NOMO-1 treated with dmso at 0.1 percent for 144 hours (cell line): ENCODE results near the gene FAM13A.
A peak's percentile ranks its signal among the peaks of the same experiment; 100 is the strongest.

Experiments used
- DNase-seq: peaks from one replicate; lab custom pipeline; 2025; ENCODE audit not compliant: unreplicated experiment; lab: John Stamatoyannopoulos, UW

FAM13A gene

DNA sequence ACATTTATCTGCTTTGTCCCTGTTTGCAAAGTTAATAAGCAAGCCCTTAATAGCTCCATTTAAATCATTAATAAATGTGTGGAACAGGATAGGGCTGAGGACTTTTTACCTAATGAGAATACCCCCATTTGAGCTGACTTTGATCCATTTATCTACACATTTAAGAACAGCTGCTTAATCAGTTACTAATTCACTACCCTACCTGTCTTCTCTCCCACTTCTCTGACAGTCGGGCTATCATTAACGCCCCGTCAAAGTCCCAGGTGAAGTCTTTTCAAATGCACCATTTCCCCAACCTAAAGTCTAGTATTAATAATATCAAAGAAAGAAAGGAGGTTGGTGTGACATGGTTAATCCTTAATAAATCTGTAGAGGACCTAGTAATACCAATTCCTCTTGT, 302.2 kb downstream of the FAM13A start:
- DNase-seq = no peak

DNA sequence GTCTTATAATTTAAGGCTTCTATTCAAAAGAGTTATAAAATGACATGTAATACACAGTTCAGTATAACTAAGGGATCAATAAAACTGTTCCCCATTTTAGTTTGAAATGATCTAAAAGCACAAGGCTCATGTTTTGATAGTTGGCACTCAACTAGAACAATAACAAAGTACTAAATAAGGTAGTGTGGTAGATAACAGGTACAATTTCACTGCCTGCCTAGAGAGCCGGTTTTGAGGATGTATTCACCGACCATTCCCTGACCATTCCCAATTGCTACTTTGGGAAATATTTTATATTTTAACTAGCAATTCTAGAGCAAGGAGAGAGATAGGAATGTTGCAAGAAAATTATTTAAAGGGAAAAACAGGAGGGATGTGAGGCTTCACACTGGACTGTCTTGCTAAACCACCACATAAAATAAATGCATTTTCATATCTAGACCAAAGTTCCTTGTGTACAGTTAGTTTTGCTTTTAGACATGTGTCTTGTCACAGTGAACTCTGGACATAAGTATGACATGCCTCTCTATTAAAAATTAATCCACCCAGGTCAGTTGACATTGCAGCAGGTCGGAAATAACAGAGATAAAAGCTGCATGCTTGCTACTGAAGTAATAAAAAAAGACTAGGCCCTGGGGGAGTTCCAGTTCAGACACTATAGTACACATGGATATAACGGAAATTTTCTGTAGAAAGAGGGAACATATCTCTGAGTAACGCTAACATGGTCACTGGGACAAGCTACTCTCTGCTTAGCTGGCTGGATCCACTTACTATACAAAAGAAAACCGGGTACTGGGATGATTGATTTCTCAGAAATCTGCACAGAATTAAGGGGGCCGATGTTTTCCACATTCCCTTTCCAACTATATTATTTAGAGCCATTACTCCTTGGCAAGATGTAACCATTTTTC, 303.1 kb downstream of the FAM13A start:
- DNase-seq = no peak

DNA sequence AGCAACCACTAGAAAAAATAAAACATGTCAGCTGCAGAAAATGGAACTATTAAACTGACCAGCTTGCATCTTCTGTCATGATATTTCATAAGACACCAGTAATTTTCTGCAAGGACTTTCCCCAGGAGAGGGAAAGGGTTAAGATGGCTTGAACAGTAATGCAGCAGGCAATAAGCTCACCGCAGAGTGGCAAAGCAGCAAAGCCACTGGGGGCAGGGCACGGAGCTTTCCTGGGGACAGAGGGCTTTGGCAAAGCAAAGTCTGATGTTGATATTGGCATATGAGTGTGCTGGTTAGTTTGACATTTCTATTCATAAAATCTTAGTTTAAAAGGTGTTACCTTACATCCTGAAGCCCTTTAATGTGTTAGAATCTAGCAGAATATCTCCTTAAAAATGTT, 304.2 kb downstream of the FAM13A start:
- no peak for DNase-seq

DNA sequence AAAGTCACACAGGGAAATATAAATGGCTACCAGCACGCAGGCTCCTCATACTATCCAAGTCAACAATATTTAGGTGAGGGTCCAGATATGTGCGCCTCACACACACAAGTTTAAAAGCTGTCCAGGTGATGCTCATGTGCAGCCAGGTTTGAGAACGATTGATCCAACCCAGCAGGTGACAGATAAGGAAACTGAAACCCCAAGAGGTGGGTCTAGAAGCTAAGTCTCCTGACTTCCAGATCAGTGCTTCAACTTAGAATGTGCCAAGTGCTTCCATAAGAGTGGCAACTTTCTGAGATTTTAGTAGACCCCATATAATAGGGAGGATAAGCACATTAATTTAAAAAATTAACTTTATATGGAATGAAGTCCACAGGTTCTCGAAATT, 304.9 kb downstream of the FAM13A start:
- no peak for DNase-seq

DNA sequence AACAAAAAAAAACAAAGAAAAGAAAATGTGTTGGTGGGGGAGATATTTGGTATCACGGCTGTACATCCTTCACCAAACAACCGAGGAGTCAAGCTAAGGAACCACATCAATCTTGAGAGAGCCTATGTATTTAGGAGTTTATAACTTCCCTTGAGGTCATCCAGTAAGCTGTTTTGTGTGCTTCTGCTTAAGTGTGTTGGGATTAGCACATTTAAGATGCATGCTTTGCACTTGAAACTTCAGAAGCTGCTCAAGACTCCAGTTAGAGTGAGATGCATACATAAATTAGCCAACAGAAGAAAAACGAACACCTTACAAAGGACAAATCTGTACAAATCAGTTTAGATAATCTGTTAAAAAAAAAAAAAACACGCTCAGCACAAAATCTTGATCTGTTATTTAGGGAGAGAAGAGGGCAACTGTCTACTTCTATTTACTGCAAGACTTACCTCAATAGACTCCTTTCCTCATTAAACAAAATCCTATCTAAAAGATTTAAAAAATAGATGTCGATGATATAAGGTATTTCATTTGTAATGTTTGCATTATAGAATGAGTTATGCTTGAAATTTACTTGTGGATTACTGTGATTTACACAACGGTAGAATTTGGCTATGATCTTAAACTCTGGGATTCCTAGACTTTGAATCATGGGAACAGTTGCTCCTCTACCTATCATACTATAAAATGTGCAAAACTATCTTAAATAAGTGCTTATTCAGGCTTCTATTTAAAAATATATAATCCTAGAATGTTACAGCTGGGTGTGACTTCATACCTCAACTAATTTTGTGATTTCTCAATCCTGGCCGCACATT, 305.5 kb downstream of the FAM13A start:
- no peak for DNase-seq

DNA sequence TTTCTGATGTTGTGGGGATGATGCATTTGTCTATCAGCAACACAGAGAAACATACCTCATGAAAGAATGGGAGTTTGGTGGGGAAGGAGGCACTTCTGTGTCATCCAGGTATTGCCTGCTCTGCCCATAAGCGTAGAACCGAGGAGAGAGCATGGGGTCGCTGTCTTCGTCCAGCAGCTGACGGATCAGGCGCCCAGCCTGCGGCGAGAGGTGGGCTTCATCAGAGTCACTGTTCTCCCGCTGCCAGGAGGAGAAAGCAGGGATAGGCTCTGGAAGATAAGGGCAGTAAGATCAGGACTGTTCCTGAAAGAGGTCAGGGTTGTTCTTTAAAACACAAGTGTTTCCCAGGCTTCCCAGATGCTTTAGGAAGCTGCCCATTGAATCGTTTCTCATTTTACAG, 306.6 kb downstream of the FAM13A start:
- no peak for DNase-seq

DNA sequence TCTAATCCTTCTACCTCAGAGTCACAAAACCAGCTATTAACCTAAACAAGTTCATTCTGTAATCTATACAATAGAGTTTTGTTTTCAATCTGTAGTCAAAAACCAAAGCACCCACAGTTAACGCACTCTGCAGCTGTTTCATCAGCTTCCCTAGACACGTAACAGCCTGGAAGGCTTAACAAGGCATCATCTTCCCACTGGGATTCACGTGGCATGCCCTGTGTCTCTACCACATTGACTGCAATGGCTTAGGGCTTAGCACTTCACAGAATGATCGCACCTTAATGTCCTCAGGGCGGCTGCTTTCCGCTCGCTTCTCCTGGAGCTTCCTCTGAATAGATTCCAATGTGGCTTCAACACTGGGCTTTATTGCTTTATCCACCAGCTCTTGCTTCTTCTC, 309.6 kb downstream of the FAM13A start:
- no peak for DNase-seq

DNA sequence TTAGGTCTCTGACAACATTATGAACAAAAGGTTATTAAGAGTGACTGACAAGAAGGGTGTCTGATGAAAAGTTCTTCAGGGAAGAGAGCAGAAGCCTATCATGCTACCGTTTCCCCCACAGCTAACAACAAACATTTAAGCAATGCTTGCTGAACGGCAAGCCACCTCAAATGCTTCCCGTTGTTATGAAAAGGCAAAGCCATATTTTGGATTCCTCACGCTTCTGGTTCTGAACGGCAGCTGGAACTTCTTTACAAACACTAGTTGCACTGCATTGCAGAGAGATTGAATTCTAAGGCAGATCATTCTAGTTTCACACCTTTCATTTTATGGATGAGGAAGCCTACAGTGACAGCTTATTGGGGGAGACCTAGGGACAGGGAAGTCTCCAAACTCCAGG, 310.8 kb downstream of the FAM13A start:
- DNase-seq = no peak

DNA sequence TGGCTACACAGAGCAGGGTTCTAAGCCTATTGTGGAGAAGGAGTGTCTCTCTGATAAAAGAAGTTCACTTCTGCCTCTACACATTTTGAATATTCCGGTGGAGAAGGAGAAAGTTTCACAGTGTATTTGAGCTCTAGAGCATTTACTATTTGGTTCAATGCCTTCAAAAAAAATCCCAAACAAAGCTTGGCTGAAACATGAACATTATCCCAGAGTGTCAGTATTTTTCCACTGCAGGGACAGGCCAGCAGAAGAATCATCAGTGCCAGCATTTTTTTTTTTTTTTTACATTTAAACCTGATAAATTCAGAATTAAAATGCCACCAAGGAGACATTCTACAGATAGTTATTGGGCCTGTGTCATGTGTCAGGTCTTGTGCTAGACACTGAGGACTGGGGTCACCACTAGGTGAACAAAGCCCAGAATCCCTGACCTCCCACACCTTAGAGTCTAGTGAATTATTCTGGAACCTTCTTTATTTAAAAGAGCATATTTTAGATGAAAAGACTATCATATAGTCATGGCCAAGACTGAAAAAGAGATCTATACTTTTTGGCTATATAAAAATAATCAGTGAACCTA, 311.3 kb downstream of the FAM13A start:
- DNase-seq = no peak

DNA sequence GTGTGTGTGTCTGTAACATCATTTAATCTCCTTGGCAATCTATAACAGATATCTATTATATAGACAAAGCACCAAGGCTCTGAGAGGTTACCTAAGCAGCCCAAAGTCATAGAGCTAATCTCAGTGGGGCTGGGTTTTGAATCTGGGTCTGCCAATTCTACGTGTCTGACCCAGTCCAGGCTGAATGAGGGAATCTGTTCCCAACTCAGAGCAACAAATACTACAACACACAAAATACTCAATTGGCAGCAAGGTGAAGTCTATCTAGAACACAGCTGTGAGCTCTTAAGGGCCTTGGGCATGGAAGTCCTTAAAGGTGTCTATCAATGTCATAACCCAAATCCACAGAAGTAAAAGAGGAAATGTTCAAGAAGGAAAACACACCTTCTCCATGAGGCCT, 311.8 kb downstream of the FAM13A start:
- DNase-seq = no peak

DNA sequence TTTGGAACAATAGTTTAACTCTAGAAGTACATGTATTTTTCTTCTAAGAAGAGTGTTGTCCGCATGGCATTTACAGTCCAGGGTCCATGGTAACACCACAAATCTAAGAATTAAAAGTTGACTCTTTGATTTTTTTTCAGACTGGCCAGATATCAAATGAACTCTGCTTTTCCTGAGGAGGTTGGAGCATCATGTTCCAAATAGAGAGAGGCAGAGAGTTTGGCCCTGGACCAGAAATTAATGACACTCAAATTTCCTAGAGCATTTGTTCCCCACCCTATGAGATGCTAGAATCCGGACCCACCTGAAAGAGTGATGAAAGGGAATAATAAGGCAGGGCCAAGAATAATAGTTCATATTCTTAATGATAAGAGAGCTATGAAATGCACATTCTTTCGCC, 312.4 kb downstream of the FAM13A start:
- DNase-seq = no peak

DNA sequence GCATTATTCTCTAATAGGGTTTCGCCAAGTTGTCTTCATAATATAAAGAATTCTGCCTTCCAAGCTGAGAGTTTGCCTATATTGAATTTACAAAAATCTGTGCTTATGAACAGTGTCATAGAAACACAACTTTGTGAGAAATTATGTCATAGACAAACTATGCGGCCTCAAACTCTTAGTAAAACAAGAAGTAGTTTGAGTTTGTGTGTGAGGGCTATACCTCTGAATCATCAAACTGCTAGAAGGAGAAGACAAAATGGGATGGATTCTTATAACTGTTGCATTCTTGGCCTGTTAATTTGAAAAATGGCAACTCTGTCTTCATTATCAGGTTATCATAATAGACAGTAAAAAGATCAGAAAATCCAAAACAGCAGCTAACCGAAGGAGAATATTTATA, 313.3 kb downstream of the FAM13A start:
- DNase-seq = peak; percentile 25

DNA sequence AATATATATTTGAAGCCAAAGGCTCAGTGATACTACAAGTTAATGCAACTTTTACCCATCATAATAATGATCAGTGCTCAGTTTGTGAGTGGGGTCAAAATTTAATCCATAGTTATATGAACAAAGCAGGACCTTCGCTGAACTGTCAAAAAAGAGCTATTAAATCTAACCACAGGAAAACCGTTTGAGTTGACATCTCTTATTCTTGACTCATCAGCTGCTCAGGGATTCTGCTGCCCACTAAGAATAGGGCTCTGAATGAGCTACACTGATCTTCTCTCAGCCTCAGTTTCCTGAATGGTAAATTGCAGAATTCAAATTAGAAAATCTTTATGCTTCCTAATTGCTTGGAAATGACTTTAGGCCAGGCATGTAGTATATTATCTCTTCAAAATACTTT, 314.4 kb downstream of the FAM13A start:
- peak; percentile 22 for DNase-seq

DNA sequence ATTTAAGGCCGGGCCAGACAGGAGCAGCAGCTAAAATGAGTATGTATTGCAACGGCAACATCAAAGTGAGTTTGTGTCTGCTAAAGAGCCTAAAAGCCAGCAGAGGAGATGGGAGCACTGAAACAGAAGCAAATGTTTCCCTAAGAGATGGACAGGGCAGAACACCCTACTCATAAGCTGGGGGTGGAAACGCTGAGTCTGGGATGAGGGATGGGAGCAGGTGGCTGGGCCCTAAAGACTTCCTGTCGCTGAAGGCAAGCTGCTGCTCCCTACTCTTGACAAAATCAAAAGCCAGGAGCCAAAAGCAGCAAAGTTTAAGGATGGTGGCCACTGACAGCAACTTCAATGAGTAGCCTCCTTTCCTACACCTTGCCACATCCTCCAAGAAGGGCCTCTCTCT, 318.8 kb downstream of the FAM13A start:
- no peak for DNase-seq

DNA sequence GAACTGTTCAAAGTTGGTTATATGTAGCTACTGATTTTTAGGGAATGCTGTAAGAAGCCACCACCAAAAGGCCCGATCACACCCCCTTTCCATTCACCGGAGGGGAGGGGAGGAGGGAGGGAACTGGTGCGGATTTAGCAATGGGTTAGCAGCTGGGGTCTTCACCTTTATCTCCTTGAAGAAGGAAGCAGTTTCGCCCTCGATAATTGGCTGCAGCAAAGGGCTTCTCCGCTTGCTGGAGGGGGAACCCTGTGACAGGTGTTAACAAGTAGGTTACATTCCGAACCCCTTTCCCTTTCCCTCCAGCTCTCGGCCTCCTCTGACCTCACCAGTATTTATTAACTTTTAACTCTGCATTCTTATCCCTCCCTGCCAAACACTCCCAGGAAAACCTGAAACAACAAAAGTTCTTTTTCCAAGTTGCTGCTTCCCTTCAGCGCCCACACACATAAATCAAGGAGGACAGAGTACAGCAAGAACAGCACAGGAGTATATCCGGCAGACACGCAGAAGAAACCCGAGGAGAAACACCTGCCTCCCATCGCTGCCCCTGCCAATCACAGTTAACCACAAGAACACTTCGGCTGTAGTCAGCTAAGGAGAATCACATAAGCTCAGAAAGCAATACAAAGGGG, 319.6 kb downstream of the FAM13A start:
- no peak for DNase-seq

DNA sequence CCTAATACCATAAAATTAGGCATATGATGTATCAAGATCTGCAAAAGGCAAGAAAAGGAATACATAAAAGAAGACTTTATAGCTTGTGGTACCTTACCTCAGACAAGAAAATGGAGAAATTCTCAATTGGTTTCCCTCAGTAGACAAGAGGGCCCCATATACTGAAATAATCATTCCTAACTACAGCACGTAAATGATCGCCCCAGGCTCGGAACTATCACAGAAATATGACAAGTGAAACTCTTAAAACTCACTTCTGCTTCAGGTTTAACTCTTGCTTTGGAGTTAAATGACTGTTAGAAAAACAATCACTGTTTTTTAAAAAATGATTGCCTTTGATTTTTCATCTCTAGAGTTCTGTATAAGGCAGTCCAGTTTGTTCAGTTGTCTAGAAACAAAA, 320.7 kb downstream of the FAM13A start:
- DNase-seq = no peak

DNA sequence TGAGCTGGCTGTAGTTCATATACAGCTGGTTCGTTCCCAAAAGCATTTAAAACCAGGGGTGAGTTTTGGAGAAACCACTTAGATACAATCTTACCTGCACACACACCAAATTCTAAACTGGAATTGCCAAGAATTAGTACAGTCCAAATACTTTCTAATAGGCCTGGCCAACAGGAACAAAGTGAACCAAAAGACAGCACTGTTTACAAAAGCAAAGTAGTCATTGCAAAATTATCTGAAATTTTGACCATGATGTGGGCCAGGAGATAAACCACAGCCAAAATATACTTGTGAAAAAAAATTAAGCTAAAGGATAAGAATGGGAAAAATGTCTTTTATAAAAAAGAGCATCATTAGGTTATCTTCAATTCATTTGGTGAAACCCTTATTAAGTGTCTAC, 321.4 kb downstream of the FAM13A start:
- no peak for DNase-seq

DNA sequence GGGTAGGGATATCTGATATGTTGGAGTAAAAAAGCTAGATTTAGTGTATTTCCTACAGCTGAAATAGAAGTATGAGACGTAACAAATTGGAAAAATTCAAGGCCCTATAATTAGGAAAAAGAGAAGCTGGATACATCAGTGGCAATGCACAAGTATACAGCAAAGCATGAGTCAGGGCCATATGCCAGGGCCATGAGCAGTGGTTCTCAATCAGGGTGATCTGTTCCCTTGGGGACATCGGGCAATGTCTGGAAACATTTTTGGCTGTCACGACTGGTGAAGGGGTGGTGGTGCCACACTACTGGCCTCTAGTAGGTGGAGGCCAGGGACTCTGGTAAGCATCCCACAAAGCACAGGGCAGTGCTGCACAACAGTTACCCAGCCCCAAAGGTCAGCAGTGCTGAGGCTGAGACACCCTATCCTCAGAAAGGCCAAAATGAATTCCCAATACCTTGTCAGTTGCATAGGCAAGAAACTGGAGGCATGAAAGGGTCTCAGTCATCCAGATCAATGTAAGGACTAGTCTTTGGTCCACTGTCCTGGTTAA, 322.5 kb downstream of the FAM13A start:
- no peak for DNase-seq

DNA sequence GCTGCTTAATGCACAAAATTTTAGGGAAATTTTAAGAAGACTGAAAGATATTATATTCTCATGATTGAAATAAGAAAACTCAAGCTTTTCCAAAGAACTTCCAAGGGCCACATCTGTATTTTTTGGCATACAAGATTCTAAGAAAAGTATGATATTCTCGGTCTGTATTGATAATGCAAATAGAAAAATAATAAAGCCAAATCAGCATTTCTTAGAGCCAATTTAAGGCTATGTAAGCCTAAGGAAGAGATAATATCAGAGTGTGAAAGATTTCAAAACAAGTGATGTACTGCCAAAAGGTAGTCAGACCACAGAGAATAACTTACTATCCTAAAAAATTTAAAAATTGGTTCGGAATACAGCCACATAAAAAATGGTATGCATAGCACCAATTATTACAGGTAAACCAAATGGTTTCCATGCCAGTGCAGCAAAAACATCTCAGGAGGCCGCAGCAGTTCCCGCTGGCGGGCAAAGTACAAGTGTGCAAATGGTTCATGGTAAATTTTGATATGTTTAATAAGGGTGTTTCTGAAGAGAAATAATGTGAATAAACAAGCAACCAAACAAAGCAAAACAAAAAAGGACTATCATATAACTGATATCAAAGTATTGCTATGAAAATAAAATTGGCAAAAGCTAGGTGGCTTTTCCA, 324.1 kb downstream of the FAM13A start:
- DNase-seq = no peak

DNA sequence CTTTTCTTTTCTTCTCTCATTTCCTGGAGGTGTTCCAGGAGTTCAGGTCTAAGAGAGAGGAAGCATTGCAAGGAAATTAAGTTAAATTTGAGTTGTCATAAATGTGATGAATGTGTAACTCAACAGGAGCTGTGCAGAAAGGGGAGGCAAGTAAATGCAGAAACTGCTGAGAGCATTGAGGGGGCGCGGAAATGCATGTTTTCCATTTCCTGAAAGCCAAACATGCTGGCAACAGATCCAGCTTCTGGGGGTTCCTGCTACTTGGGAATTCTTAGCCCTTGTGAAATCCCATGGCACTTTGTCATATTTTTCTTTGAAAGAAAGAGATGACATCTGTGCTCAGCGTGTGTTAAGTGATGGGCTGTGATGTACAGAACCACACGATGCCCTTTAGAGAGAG, 325.6 kb downstream of the FAM13A start:
- no peak for DNase-seq

DNA sequence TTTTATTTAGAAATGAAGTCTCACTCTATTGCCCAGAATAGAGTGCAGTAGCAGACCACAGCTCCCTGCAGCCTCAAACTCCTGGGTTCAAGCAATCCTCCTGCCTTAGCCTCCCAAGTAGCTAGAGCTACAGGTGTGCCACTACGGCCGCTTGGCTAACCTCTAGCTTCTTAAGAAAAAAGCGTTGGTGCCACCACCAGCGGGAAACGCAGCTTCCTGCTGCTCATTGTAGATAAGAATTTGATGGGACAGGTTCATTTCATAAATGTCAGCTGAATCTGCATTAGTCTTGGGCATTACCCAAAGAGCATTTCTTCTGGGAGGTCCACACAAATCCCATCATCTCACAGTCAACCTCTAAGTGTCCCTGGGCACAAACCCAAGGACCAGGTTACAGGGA, 326.2 kb downstream of the FAM13A start:
- DNase-seq = no peak
